SK-N-DZ (cell line): Measurements from ENCODE around the gene CBR1.
"Not testable (repeated sequence)": the region's sequence is repeated elsewhere in the genome, so short reads cannot be mapped to it uniquely, and the experiment has no call there.

Experiments
- DNase-seq: peaks from one replicate; pipeline ENCODE4 v3.0.0-alpha.2; 2015; ENCODE audit warnings: low spot score

The CBR1 gene

GRCh38 chr21:36079671-36080070 lies 9.8 kb downstream of the CBR1 start:
- DNase-seq = no peak

DNA sequence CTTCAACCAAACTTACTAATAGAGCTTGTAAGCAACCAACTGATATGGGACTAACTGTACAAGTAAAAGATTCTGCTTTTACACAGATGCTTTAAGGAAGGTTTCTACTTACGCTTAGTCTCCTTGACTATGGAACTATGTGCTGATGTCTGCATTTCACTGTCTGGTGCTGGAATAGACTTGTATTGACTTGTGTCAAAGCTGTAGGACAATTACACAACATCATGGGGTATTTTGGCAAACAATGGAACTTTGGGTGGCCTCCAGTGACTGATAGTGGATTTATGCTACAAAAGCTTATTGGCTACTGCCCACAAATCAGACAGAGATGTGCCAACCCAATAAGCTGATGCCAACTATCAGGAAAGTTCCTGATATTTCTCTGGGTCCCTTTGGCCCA lies 10.6 kb downstream of the CBR1 start:
- no peak for DNase-seq

- DNase-seq = no peak
These were observed 12.4 kb downstream of the CBR1 start for GRCh38 chr21:36082237-36082664.

GRCh38 chr21:36087362-36088138 lies 17.7 kb downstream of the CBR1 start:
- DNase-seq = no peak

GRCh38 chr21:36089946-36090345 lies 20.1 kb downstream of the CBR1 start:
- DNase-seq = no peak

DNA sequence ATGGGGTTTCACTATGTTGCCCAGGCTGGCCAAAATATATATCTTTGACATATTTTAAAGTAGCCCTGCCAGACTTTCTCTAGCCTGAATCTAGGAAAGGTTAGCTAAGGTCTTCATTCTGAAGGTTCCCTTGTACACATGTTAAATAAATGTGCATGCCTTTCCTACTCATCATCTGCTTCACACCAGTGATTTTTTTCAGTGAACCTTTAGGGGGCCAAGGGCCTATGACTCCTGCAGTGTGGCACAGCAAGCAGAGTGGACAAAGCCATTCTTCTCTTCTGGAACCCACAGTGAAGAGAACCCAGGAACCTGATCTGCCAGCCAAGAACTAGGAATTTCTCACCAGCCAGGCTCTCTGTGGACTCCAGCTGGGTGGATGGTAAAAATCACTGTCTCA lies 22.9 kb downstream of the CBR1 start:
- DNase-seq = no peak

DNA sequence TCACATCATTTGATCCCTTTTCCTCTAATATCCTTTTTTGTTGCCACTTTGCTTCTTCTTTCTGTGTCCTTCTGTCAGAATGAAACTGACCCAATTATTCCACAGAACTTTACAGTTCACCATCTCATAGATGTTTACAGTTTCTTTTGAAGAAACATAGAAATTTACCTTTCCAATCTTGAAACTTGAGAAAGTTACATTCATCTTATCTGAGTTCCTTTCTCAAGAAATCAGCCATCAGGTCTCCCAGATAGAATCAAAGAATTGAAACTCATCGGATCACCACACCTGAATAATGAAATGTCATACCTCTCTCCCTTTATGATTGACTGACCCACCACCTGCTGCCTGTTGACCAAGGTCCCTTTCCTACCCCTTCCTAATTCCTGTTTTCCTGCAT lies 23.7 kb downstream of the CBR1 start:
- no peak for DNase-seq

DNA sequence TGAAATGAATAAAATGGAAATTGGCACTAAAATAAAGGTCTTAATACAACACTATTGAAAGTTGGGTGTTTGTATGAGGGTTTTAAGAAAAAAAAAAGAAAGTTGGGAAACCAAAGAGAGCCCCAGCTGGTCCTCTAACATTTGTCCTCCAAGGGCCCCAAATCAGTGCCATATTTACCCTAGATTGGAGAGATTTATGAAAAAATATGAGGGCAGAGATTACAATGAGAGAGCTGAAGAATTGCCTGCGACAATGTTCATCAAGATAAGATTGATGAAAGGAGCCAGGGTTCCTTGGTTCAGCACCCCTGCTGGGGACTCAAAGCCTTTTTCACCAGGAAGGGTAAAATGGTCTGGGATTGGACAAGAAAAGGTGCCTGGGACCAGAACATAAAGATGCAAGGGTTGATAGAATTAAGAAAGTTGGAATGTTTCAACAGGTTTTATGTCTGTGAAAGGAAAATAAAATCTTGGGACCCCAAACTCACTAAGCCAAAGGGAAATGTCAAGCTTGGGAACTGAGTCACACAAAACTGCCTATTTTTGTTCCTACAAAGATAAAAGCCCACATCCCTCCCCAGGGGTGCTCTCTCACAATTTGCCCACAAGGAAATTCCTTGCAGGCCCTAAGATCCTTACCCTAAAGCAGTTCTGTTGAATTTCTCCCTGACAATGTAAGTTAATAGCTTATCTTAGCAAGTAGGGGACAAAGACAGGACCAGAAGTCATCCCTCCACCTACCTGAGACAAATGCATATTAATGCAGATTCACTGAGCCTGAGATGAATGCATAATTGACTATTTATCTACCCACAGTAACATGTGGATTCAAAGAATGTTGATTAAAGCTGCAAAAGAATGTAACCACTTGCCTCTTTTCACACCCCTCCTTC lies 26.8 kb downstream of the CBR1 start:
- DNase-seq = no peak

DNA sequence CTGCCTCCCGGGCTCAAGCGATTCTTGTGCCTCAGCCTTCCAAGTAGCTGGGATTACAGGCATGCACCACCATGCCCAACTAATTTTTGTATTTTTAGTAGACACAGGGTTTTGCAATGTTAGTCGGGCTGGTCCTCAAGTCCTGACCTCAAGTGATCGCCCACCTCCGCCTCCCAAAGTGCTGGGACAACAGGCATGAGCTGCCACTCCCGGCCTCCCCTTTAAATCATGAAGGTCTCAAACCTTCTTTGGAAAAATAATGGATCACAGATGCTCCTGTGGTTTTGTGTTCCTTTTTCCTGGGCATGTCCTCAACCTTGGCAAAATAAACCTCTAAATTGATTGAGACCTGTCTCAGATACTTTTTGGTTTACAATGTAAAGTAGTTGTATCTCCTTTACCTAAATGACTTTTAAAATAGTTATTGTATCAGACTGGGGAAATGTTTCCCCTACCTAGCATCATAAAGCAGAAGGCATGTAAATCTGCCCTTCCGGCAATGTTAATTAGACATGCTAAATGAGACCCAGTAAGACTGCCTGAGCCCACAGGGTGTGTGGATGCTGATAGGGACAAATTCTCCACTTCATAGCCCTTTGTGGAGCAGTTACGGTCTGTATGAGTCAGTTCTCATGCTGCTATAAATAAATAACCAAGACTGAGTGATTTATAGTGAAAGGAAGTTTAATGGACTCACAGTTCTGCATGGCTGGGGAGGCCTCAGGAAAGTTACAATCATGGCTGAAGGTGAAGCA lies 27.8 kb downstream of the CBR1 start:
- no peak for DNase-seq

- no peak for DNase-seq
These were observed 28.3 kb downstream of the CBR1 start for GRCh38 chr21:36098182-36098532.

- no peak for DNase-seq
These were observed 29.2 kb downstream of the CBR1 start for GRCh38 chr21:36099000-36099399.

DNA sequence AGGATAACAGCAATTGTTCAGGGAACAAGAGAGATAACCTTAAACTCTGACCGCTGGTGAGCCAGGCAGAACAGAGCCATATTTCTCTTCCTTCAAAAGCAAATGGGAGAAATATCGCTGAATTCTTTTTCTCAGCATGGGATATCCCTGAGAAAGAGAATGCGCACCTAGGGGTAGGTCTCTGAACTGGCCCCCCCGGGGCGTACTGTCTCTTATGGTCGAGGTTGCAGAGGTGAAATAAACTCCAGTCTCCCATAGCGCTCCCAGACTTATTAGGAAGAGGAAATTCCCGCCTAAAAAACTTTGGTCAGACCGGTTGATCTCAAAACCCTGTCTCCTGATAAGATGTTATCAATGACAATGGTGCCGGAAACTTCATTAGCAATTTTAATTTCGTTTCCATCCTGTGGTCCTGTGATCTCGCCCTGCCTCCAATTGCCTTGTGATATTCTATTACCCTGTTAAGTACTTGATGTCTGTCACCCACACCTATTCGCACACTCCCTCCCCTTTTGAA lies 29.9 kb downstream of the CBR1 start:
- not testable (repeated sequence) for DNase-seq

- no peak for DNase-seq
These were observed 31.3 kb downstream of the CBR1 start for GRCh38 chr21:36100971-36101641.

GRCh38 chr21:36103434-36103833 lies 33.6 kb downstream of the CBR1 start:
- DNase-seq = no peak

DNA sequence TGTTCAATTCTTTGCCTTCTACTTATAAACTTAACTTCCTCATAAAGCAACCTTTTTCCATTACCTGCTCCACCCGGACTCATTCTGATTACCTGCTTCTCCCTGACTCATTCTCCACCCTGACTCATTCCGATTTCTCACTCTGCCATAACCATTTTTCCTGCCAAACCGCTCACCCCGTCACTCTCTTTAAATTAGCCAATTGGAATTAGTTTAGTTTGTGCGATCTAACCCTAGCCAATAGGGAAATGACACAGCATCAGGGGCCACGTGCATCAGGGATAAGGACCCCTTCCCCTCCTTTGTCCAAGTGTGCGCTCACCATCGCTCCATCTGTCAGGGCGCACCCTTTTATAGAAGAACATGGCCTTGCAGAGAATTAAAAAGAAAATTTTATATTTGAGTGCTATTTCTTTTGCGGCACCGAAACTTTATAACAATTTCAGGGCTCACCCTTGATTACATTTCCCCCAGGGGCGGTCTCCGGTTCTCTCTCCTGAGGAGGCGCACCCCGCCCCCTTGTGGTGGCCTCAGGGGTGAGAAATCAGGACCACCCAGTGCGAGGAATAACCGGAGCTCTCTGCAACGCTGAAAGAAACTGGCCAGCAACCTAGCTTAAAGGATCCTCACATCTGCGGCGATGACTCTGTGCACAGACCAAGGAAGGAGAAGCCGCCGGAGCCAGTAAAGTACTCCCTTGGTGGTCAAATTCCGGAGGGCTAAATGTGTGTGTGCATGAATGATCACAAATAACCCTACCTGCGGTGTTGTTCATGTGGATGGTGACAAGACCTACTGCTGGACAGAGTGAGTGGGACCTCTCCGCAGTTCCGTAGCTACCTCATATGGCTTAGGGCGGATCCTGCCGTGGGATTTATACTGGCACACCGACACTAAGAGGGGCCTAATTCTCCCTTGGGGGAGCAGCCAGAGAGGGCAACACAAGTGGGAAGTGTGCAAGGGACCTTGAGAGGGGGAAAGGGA lies 34.8 kb downstream of the CBR1 start:
- peak; percentile 52 for DNase-seq

DNA sequence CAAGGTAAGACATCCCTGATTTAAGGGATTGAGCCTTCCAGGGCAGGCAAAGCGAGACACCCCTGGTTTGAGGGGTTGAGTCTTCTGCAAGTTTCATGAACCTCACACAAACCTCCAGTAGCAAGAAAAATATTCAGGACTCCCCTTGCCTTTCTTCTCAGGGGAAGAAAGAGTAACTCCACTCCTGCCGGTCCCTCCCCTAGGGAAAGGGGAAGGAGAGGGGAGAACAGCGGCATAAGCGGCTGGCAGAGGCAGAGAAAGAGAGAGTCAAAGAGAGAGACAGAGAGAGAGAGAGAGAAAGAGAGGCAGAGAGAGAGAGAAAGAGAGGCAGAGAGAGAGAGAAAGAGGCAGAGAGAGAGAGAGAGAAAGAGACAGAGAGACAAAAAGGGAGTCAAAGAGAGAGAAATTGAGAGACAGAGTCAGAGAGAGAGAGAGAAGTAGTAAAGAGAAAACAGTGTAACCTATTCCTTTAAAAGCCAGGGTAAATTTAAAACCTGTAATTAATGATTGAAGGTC lies 35.6 kb downstream of the CBR1 start:
- DNase-seq = no peak

GRCh38 chr21:36109868-36110267 lies 40.0 kb downstream of the CBR1 start:
- no peak for DNase-seq

DNA sequence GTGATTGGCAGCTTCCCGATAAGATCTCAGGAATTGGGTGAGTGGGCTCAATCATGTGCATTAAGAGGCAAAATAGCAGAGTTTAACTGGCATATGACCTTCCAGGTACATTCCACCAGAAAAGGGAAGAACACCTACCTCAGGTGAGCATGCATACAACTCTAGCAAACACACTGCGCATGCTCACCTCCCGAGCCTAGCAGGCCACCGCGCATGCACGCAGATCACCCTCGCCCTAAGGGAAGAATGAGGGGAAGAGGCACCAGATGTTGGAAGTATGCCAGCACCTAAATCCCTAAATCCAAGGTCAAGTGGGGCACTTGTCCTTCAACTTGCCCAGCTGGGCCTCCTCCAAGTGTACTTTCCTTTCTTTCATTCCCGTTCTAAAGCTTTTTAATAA lies 41.4 kb downstream of the CBR1 start:
- no peak for DNase-seq

DNA sequence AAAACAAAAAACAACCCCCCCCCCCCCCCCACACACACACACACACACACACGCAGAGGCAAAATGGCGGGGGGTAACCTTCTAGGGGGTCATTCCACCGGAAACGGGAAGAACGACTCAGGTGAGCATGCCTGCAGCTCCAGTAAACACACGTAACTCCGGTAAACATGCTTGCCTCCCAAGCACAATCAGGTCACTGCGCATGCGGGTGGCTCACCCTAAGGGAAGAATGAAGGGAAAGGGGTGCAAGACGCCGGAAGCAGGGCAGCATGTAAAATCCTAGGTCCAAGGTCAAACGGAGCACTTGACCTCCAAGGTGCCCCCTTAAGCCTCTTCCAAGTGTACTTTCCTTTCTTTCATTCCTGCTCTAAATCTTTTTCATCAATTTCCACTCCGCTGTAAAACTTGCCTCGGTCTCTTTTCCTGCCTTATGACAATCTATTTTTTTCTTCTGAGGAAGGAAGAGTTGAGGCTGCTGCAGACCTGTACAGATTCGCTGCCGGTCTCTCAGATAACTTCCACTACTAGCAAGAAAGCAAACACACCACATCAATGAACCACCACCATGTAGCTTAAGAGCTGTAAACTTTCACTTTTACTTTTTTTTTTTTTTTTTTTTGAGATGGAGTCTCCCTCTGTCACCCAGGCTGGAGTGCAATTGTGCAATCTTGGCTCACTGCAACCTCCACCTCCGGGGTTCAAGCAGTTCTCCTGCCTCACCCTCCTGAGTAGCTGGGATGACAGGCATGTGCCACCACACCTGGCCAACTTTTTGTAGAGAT lies 44.0 kb downstream of the CBR1 start:
- no peak for DNase-seq
